Activated CD4-positive, alpha-beta memory T cell treated with anti-CD3 and anti-CD28 coated beads for 36 hours (primary cell): ENCODE measurements around the gene EXD3. TPM values are rescaled to one million over a fixed set of nuclear protein-coding genes. Genes with fewer than 3 reads are reported as not detected.

Experiments
- CTCF ChIA-PET: fragments of 350-600 bp; sonication (Branson Sonifier 250); formaldehyde crosslinking; loops from one replicate; lab custom pipeline; 2021; ENCODE audit warnings: antibody characterized with exemption, inconsistent platforms; lab: Charles Lee
- POLR2A ChIA-PET: fragments of 350-600 bp; sonication (Branson Sonifier 250); formaldehyde crosslinking; loops from one replicate; lab custom pipeline; 2021; ENCODE audit warnings: antibody characterized with exemption; lab: Charles Lee
- DNase-seq: peaks from one replicate; pipeline ENCODE4 v3.0.0-alpha.2; 2020
- H3K27ac Mint-ChIP-seq: one replicate; pipeline ENCODE4 v1.8.0; 2021; ENCODE audit warnings: mixed read lengths
- H3K27me3 Mint-ChIP-seq: one replicate; pipeline ENCODE4 v1.8.0; 2021; ENCODE audit warnings: mixed read lengths
- H3K36me3 Mint-ChIP-seq: one replicate; pipeline ENCODE4 v1.8.0; 2021; ENCODE audit warnings: mixed read lengths
- H3K4me1 Mint-ChIP-seq: one replicate; pipeline ENCODE4 v1.8.0; 2021; ENCODE audit warnings: low read depth, mixed read lengths
- H3K4me3 Mint-ChIP-seq: one replicate; pipeline ENCODE4 v1.8.0; 2021; ENCODE audit warnings: mild to moderate bottlenecking, mixed read lengths
- H3K9me3 Mint-ChIP-seq: one replicate; pipeline ENCODE4 v1.8.0; 2021; ENCODE audit warnings: mixed read lengths
- intact Hi-C: fragments of 100-400 bp; cut with micrococcal nuclease; formaldehyde crosslinking; loops from one replicate; pipeline ENCODE4 v1.15.1; 2023
- total RNA-seq, 2 experiments: library from RNA; stranded (reverse); gene quantifications; one replicate each; pipeline ENCODE4 v1.2.3, GENCODE V29; 2021

EXD3 gene
- total RNA-seq, 2 experiments from 2014 or later: 13.5 to 13.6 TPM

- H3K4me3 Mint-ChIP-seq: no peak overlapping the region
- ChIA-PET POLR2A (no interaction called here), CTCF (no interaction called here)
- peaks cover 3% of the 10 kb centered on the region for H3K27me3 Mint-ChIP-seq
- no peaks in the 10 kb centered on the region for H3K36me3 Mint-ChIP-seq
- no peaks in the 10 kb centered on the region for H3K9me3 Mint-ChIP-seq
- peak; percentile 21 for DNase-seq
- intact Hi-C loops: no loop called here
- peaks cover 5% of the 10 kb centered on the region for H3K4me1 Mint-ChIP-seq
- no peak overlapping the region for H3K27ac Mint-ChIP-seq
These were observed 116.7 kb downstream of the EXD3 start for GRCh38 chr9:137306066-137306849.

GRCh38 chr9:137305798-137306065, 117.2 kb downstream of the EXD3 start:
- ChIA-PET CTCF (no interaction called here), POLR2A (no interaction called here)
- Mint-ChIP-seq H3K27me3 (peaks cover 4% of the 10 kb centered on the region), H3K36me3 (no peaks in the 10 kb centered on the region), H3K4me3 (no peak overlapping the region), H3K4me1 (peaks cover 7% of the 10 kb centered on the region), H3K9me3 (no peaks in the 10 kb centered on the region), H3K27ac (no peak overlapping the region)
- no peak for DNase-seq
- intact Hi-C loops: no loop called here

GRCh38 chr9:137305060-137305797, 117.7 kb downstream of the EXD3 start:
- ChIA-PET CTCF (no interaction called here), POLR2A (no interaction called here)
- peak; percentile 83 for DNase-seq
- peaks cover 8% of the 10 kb centered on the region for H3K4me1 Mint-ChIP-seq
- no peak overlapping the region for H3K4me3 Mint-ChIP-seq
- no peaks in the 10 kb centered on the region for H3K36me3 Mint-ChIP-seq
- H3K9me3 Mint-ChIP-seq: no peaks in the 10 kb centered on the region
- intact Hi-C loops: no loop called here
- H3K27ac Mint-ChIP-seq: no peak overlapping the region
- peaks cover 6% of the 10 kb centered on the region for H3K27me3 Mint-ChIP-seq

GRCh38 chr9:137304383-137305059, 118.4 kb downstream of the EXD3 start:
- intact Hi-C loops: no loop called here
- no peaks in the 10 kb centered on the region for H3K36me3 Mint-ChIP-seq
- H3K27ac Mint-ChIP-seq: no peak overlapping the region
- H3K4me3 Mint-ChIP-seq: no peak overlapping the region
- peaks cover 12% of the 10 kb centered on the region for H3K4me1 Mint-ChIP-seq
- no peak for DNase-seq
- ChIA-PET CTCF (interaction anchor here (1.0 kb wide), 1 partner anchor 12 kb away, joined by 3 read pairs; no protein-coding TSS in a partner anchor), POLR2A (interaction anchor here (1.3 kb wide), 1 partner anchor 15 kb away, joined by 3 read pairs; no protein-coding TSS in a partner anchor)
- peaks cover 10% of the 10 kb centered on the region for H3K27me3 Mint-ChIP-seq
- no peaks in the 10 kb centered on the region for H3K9me3 Mint-ChIP-seq

GRCh38 chr9:137303893-137304382, 119.0 kb downstream of the EXD3 start:
- H3K9me3 Mint-ChIP-seq: no peaks in the 10 kb centered on the region
- peaks cover 12% of the 10 kb centered on the region for H3K4me1 Mint-ChIP-seq
- intact Hi-C loops: loop anchor here (2.0 kb wide), 1 partner anchor 103 kb away; no protein-coding TSS in a partner anchor
- peaks cover 12% of the 10 kb centered on the region for H3K27me3 Mint-ChIP-seq
- no peaks in the 10 kb centered on the region for H3K36me3 Mint-ChIP-seq
- DNase-seq: no peak
- H3K4me3 Mint-ChIP-seq: no peak overlapping the region
- POLR2A ChIA-PET: interaction anchor here (1.2 to 1.3 kb wide), 2 partner anchors 16 to 63 kb away, joined by 3 to 4 read pairs; no protein-coding TSS in a partner anchor
- CTCF ChIA-PET: interaction anchor here (1.0 kb wide), 1 partner anchor 13 kb away, joined by 3 read pairs; no protein-coding TSS in a partner anchor
- H3K27ac Mint-ChIP-seq: no peak overlapping the region

- Mint-ChIP-seq H3K4me1 (peaks cover 12% of the 10 kb centered on the region), H3K36me3 (no peaks in the 10 kb centered on the region), H3K27me3 (peaks cover 17% of the 10 kb centered on the region), H3K27ac (no peak overlapping the region), H3K9me3 (no peaks in the 10 kb centered on the region), H3K4me3 (no peak overlapping the region)
- intact Hi-C loops: loop anchor here (2.0 kb wide), 1 partner anchor 103 kb away; no protein-coding TSS in a partner anchor
- ChIA-PET CTCF (interaction anchor here (1.0 to 2.2 kb wide), 3 partner anchors 14 to 109 kb away, joined by 3 to 9 read pairs (median 8); no protein-coding TSS in a partner anchor), POLR2A (interaction anchor here (1.2 to 1.3 kb wide), 2 partner anchors 16 to 63 kb away, joined by 3 to 4 read pairs; no protein-coding TSS in a partner anchor)
- no peak for DNase-seq
These were observed 119.6 kb downstream of the EXD3 start for GRCh38 chr9:137303151-137303892.

- POLR2A ChIA-PET: interaction anchor here (0.5 to 1.5 kb wide), 5 partner anchors 17 to 232 kb away, joined by 3 to 5 read pairs (median 4); partner anchors contain the start of genes EXD3, NOXA1, SAPCD2 and TPRN
These were observed 120.4 kb downstream of the EXD3 start for GRCh38 chr9:137302449-137303150.

GRCh38 chr9:137302118-137302448, 120.9 kb downstream of the EXD3 start, which contains the start of gene NRARP:
NRARP (minus strand) TSS chr9:137302271; CDS start chr9:137301928, 343 bp downstream.
- CTCF ChIA-PET: interaction anchor here (0.6 to 2.2 kb wide), 29 partner anchors 8 to 263 kb away, joined by 3 to 9 read pairs (median 4); partner anchors contain the start of genes EXD3, MRPL41, NOXA1 and NSMF
- DNase-seq: peak; percentile 92
- Mint-ChIP-seq H3K36me3 (no peaks in the 10 kb centered on the region), H3K4me3 (peak within 1 kb of the TSS; percentile 68), H3K27ac (no peak within 1 kb of the TSS), H3K27me3 (peaks cover 20% of the 10 kb centered on the region), H3K9me3 (no peaks in the 10 kb centered on the region), H3K4me1 (peaks cover 12% of the 10 kb centered on the region)
- intact Hi-C loops: loop anchor here (2.0 kb wide), 1 partner anchor 105 kb away; no protein-coding TSS in a partner anchor
- POLR2A ChIA-PET: interaction anchor here (0.5 to 1.5 kb wide), 5 partner anchors 17 to 232 kb away, joined by 3 to 5 read pairs (median 4); partner anchors contain the start of genes EXD3, NOXA1, SAPCD2 and TPRN

More at GRCh38 chr9:137302449-137303150, 120.4 kb downstream of the EXD3 start:
- H3K4me1 Mint-ChIP-seq: peaks cover 12% of the 10 kb centered on the region
- CTCF ChIA-PET: interaction anchor here (0.7 to 2.2 kb wide), 25 partner anchors 8 to 256 kb away, joined by 3 to 9 read pairs (median 4); partner anchors contain the start of genes EXD3, MRPL41, NOXA1 and NSMF
- DNase-seq: no peak
- no peak overlapping the region for H3K4me3 Mint-ChIP-seq
- intact Hi-C loops: loop anchor here (2.0 kb wide), 1 partner anchor 104 kb away; no protein-coding TSS in a partner anchor
- H3K27me3 Mint-ChIP-seq: peaks cover 17% of the 10 kb centered on the region
- H3K9me3 Mint-ChIP-seq: no peaks in the 10 kb centered on the region
- H3K27ac Mint-ChIP-seq: no peak overlapping the region
- no peaks in the 10 kb centered on the region for H3K36me3 Mint-ChIP-seq

- Mint-ChIP-seq H3K9me3 (no peaks in the 10 kb centered on the region), H3K27ac (no peak overlapping the region), H3K4me1 (peaks cover 14% of the 10 kb centered on the region), H3K27me3 (peaks cover 26% of the 10 kb centered on the region), H3K36me3 (no peaks in the 10 kb centered on the region), H3K4me3 (peak overlapping the region; percentile 68)
- DNase-seq: peak; percentile 35
- ChIA-PET CTCF (interaction anchor here (0.6 to 2.2 kb wide), 25 partner anchors 7 to 264 kb away, joined by 3 to 9 read pairs (median 4); partner anchors contain the start of genes EXD3, MRPL41, NOXA1 and NSMF), POLR2A (interaction anchor here (1.0 to 1.5 kb wide), 4 partner anchors 18 to 122 kb away, joined by 3 to 5 read pairs (median 4); partner anchors contain the start of genes EXD3, NOXA1 and TPRN)
- intact Hi-C loops: no loop called here
These were observed 121.6 kb downstream of the EXD3 start for GRCh38 chr9:137301081-137301947.
